K562 (cell line): ENCODE measurements around the gene SERPINF2. TPM values are rescaled to one million over a fixed set of nuclear protein-coding genes. Genes with fewer than 3 reads are reported as not detected.

Experiments used
- ESRRB ChIP-seq: fragments of 250-450 bp; sonication (Bioruptor Pico); IDR thresholded peaks from 2 replicates; pipeline ENCODE4 v1.5.0; 2020; ENCODE audit warnings: mild to moderate bottlenecking, moderate library complexity, borderline replicate concordance
- LARP7 ChIP-seq: fragments of 450-650 bp; IDR thresholded peaks from 2 replicates; pipeline ENCODE4 v1.6.1; 2016
- MTA1 ChIP-seq: fragments of 450-650 bp; IDR thresholded peaks from 2 replicates; pipeline ENCODE4 v1.6.1; 2017; ENCODE audit warnings: borderline replicate concordance
- NFIC ChIP-seq: fragments of 450-650 bp; IDR thresholded peaks from 2 replicates; pipeline ENCODE4 v1.6.1; 2017; ENCODE audit warnings: mild to moderate bottlenecking, inconsistent platforms
- PHB ChIP-seq: fragments of 250-450 bp; sonication (Bioruptor Pico); IDR thresholded peaks from 2 replicates; pipeline ENCODE4 v1.5.0; 2021
- RBFOX2 ChIP-seq: fragments of 200-400 bp; formaldehyde crosslinking; IDR thresholded peaks from 2 replicates; pipeline ENCODE4 v1.6.1; 2017; ENCODE audit warnings: low read depth, mild to moderate bottlenecking, low read length, moderate library complexity
- YBX1 ChIP-seq: fragments of 450-650 bp; IDR thresholded peaks from 2 replicates; pipeline ENCODE4 v1.7.1; 2016; ENCODE audit warnings: mild to moderate bottlenecking
- ZKSCAN8 ChIP-seq: fragments of 200-800 bp; sonication (Bioruptor generic); IDR thresholded peaks from 2 replicates; pipeline ENCODE4 v1.6.1; 2016; ENCODE audit warnings: missing genetic modification characterization, missing compliant biosample characterization
- ZNF140 ChIP-seq: fragments of 250-450 bp; sonication (Bioruptor Pico); IDR thresholded peaks from 2 replicates; pipeline ENCODE4 v1.8.0; 2021; ENCODE audit warnings: moderate library complexity, mild to moderate bottlenecking, inconsistent platforms
- polyA plus RNA-seq, 8 experiments: library from polyadenylated mRNA; depleted of rRNA in 4 of 8; stranded (reverse) in 5 of 8; unstranded in 3 of 8; fragments of >200 nt; fragmentation: Nextera tagmentation in 2 of 8; fragmentation: Illumina TruSeq in 1 of 8; extraction: Ambion mirVana in 2 of 8; extraction: Trizol in 1 of 8; gene quantifications; 2 replicates each; pipeline versions ENCODE4 v1.2.1 to v1.2.3, GENCODE V29; 2011 to 2014; ENCODE audit warnings: inconsistent platforms in 1 of 8, missing spikeins in 1 of 8
- total RNA-seq, 7 experiments: library from RNA; depleted of rRNA in 6 of 7; stranded (reverse); fragments of >200 nt in 6 of 7; fragmentation: Illumina TruSeq in 2 of 7; extraction: Trizol in 2 of 7; gene quantifications; 2 replicates each; pipeline versions ENCODE4 v1.2.1 to v1.2.3, GENCODE V29; 2011 to 2021; ENCODE audit warnings: low replicate concordance in 1 of 7
- TF ChIP-seq, protein P1 (sequence below): fragments of 250-450 bp; sonication (Bioruptor Pico); IDR thresholded peaks from 2 replicates; pipeline ENCODE4 v1.8.0; 2022; ENCODE audit warnings: moderate library complexity, mild to moderate bottlenecking, inconsistent platforms
- TF ChIP-seq, protein P2 (sequence below): fragments of 200-800 bp; sonication (Bioruptor generic); IDR thresholded peaks from 2 replicates; pipeline ENCODE4 v1.6.1; 2017; ENCODE audit warnings: missing genetic modification characterization, missing compliant biosample characterization
- TF ChIP-seq, protein P3 (sequence below): fragments of 250-450 bp; sonication (Bioruptor Pico); IDR thresholded peaks from 2 replicates; pipeline ENCODE4 v1.4.0; 2020

Gene SERPINF2
- total and polyA plus RNA-seq, 9 of the 15 experiments (the other 6 are each of a cell fraction or from before 2014, with no cell fraction given): 0.22 TPM; not detected in 8

DNA sequence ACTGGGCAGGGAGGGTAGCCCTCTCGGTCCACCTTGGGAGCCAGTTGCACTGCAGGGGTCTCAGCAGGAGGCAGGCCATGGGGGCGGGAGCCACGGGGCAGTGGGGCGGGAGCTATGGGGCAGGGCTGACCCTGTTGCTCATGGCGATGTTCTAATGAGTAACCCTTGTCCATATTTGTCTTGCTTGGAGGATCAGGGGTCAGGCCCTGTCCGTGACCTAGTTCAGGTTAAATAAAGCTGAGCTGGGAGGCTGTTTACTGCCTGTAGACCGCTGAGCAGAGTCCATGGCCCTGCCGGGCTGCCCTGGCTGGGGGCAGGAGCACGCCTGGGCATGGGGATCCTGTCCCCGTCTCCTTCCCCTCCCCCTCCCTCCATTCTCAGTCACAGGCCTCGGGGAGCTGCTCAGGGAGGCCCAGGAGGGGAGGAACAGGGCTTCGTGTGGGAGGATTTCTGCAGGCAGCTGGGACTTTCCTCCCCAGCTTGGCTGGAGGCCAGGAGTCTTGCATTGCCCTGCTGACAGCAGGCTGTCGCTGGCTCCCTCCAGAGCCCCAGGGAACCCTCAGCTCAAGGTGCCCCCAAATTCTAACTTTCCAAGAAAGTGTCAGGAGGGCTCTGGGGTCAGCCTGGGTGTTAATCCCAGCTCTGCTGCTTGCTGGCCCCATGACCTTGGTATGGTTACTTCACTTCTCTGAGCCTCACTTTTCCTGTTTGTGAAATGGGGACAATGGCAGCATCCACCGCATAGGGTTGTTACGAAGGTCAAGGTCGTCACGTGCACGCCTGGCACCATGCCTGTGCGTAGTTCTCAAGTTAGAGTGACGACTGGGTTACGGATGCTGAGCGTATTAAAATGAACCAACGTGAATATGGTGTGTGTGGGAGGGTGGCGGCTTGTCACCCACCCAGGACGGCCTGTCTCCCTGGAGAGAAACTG is 6.1 kb upstream of the SERPINF2 start (continued):
- TF ChIP-seq, protein P1, sequence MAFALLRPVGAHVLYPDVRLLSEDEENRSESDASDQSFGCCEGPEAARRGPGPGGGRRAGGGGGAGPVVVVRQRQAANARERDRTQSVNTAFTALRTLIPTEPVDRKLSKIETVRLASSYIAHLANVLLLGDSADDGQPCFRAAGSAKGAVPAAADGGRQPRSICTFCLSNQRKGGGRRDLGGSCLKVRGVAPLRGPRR (CRISPR knock-in tag): no peak
- TF ChIP-seq MTA1 (no peak), ESRRB (no peak), RBFOX2 (no peak), LARP7 (no peak), YBX1 (no peak), ZNF140 (CRISPR knock-in tag) (no peak), NFIC (peak; percentile 98), ZKSCAN8 (no peak), PHB (CRISPR knock-in tag) (no peak)
- TF ChIP-seq, protein P2, sequence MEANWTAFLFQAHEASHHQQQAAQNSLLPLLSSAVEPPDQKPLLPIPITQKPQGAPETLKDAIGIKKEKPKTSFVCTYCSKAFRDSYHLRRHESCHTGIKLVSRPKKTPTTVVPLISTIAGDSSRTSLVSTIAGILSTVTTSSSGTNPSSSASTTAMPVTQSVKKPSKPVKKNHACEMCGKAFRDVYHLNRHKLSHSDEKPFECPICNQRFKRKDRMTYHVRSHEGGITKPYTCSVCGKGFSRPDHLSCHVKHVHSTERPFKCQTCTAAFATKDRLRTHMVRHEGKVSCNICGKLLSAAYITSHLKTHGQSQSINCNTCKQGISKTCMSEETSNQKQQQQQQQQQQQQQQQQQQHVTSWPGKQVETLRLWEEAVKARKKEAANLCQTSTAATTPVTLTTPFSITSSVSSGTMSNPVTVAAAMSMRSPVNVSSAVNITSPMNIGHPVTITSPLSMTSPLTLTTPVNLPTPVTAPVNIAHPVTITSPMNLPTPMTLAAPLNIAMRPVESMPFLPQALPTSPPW (CRISPR knock-in tag): peak; percentile 77
- TF ChIP-seq, protein P3, sequence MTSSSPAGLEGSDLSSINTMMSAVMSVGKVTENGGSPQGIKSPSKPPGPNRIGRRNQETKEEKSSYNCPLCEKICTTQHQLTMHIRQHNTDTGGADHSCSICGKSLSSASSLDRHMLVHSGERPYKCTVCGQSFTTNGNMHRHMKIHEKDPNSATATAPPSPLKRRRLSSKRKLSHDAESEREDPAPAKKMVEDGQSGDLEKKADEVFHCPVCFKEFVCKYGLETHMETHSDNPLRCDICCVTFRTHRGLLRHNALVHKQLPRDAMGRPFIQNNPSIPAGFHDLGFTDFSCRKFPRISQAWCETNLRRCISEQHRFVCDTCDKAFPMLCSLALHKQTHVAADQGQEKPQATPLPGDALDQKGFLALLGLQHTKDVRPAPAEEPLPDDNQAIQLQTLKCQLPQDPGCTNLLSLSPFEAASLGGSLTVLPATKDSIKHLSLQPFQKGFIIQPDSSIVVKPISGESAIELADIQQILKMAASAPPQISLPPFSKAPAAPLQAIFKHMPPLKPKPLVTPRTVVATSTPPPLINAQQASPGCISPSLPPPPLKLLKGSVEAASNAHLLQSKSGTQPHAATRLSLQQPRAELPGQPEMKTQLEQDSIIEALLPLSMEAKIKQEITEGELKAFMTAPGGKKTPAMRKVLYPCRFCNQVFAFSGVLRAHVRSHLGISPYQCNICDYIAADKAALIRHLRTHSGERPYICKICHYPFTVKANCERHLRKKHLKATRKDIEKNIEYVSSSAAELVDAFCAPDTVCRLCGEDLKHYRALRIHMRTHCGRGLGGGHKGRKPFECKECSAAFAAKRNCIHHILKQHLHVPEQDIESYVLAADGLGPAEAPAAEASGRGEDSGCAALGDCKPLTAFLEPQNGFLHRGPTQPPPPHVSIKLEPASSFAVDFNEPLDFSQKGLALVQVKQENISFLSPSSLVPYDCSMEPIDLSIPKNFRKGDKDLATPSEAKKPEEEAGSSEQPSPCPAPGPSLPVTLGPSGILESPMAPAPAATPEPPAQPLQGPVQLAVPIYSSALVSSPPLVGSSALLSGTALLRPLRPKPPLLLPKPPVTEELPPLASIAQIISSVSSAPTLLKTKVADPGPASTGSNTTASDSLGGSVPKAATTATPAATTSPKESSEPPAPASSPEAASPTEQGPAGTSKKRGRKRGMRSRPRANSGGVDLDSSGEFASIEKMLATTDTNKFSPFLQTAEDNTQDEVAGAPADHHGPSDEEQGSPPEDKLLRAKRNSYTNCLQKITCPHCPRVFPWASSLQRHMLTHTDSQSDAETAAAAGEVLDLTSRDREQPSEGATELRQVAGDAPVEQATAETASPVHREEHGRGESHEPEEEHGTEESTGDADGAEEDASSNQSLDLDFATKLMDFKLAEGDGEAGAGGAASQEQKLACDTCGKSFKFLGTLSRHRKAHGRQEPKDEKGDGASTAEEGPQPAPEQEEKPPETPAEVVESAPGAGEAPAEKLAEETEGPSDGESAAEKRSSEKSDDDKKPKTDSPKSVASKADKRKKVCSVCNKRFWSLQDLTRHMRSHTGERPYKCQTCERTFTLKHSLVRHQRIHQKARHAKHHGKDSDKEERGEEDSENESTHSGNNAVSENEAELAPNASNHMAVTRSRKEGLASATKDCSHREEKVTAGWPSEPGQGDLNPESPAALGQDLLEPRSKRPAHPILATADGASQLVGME: no peak
